LNCaP clone FGC (cell line): ENCODE measurements around the gene KAT6B.
"Not testable (repeated sequence)": the region's sequence is repeated elsewhere in the genome, so short reads cannot be mapped to it uniquely, and the experiment has no call there.

ENCODE experiments used
- DNase-seq: peaks from one replicate; pipeline ENCODE4 v3.0.0-alpha.2; 2011; ENCODE audit warnings: low read depth
- H3K4me3 ChIP-seq: 2 replicates; pipeline ENCODE4 v1.5.1; 2011; ENCODE audit warnings: mild to moderate bottlenecking, low read depth, low read length, control low read depth
- CTCF ChIP-seq: IDR thresholded peaks from 2 replicates; pipeline ENCODE4 v1.5.1; 2012; ENCODE audit warnings: mild to moderate bottlenecking; ENCODE audit not compliant: control insufficient read depth, insufficient read depth; ENCODE audit errors: extremely low read depth

Gene KAT6B

DNA sequence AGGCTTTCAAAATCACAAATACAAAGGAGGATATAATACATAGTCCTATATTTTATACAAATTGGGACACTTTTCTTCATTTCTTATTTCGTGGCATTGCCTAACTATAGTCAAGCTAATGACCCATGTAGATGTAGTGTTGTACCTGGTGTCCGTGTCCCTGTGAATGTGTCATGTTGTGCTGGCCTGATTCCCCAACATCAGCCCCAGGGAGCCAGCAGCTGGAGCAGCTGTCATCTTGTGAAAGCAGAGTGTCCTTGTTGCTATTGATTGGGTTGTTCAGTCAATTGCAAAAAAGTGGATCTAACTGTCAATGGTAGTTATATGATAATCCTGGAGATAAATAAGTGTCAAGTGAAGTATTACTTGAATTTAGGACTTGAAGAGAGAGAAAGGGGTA lies 86.3 kb downstream of the KAT6B start:
- no peak overlapping the region for H3K4me3 ChIP-seq
- TF ChIP-seq CTCF: no peak
- DNase-seq: no peak

DNA sequence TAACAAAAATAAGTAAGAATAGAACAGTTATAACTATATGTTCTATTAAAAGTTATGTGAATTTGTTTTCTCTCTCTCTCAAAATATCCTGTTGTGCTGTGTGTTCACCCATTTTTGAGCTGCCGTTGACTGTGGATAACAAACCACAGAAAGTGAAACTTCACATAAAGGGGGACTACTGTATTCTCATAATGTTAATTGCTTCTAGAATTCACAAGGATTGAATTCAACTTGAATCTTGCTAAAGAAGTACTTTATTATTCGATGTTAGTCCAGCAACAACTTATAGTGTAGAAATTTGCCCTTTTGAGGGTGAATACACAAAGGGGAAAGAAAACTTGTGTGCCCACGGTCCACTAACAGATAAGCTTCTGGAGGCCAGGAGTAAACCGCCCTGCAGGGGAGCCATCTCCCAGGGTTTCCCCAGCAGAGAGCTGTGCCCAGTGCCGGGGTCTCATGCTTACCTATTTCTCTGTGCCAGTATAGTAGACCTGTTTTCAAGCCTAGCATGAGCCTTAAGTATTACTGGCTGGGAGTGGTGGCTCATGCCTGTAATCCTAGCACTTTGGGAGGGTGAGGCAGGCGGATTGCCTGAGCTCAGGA lies 87.1 kb downstream of the KAT6B start:
- no peak for TF ChIP-seq CTCF
- DNase-seq: no peak
- H3K4me3 ChIP-seq: no peak overlapping the region

DNA sequence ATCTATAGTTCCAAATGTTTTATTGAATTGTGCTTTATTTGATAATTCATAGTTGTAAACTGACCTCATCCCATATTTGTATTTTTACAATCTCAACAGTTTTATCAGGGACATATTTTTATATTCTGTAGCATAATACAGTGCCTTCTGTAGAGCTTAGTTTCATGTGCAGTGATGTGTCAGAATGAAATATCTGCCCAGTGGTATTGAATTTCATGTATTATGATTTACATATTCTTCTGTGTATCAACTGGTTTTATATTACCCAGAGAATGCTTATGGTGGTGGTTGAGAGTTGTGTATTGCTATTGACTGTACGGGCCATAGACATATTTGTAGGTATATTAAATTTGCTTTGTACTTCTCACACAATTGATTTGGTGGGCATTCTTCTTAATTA lies 89.9 kb downstream of the KAT6B start:
- DNase-seq: no peak
- no peak overlapping the region for H3K4me3 ChIP-seq
- no peak for TF ChIP-seq CTCF

DNA sequence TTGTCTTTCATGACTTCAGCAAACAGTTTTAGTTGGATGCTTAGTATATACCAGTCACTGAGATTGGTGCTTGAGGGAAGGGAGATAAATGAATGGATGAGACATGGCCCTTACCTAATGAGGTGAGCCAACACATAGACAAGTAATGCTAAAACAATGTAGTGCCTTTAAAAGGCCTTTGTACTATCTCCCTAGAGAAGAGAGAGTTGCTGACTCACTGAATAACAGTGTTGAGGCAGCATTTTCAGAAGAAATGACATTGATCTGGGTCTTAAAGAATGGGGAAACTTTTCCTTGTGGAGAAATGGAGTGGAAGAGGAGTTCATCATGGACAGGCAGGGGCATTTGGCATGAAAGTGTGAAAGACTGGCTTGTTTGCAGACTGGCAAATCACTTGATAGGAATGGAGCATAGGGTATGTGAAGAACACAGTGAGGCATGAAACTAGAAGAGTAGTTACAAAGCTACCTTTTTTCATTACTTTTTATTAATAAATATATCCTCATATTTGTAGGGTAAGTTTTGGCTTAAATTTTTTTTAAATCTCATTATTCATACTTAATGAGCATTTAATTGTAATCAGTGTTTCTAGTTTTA lies 91.2 kb downstream of the KAT6B start:
- H3K4me3 ChIP-seq: no peak overlapping the region
- no peak for DNase-seq
- TF ChIP-seq CTCF: no peak

DNA sequence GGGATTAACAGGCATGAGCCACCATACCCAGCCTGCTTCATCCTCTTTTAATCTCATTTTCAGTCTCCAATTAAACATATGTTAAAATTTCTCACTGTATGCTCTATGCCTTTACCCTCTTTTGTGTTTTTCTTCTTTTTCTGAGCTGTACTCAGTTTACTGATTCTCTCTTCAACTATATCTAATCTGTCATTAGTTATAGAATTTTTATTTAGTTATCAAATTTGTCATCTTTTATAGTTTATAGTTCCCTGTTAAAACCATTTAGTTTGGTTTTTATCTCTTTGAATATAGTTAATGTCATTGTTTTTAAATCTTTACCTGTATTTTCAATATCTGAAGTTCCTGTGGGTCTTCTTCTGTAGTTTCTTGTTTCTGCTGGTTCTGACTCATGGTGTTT lies 93.3 kb downstream of the KAT6B start:
- TF ChIP-seq CTCF: no peak
- H3K4me3 ChIP-seq: no peak overlapping the region
- DNase-seq: no peak

- DNase-seq, H3K4me3 ChIP-seq: not testable (repeated sequence)
These were observed 94.7 kb downstream of the KAT6B start for GRCh38 chr10:74921070-74921469.

DNA sequence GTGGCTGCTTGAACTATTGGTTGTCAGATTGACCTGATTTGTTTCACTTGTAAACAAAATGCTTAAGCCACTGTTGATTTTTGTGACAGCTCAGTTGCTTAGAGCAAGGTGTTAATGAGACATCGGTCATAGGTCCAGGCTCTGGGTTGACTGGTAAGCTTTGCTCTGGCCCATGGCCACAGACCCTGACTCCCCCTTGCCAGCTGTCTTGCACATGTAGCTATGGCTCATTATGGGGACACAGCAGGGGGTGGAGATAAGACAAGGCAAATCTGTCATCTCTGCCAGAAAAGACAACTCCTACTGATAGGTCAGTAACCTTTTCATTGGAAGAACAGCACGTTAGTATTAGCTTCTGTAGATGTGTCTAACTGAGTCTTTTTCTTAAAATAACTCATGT lies 95.3 kb downstream of the KAT6B start:
- H3K4me3 ChIP-seq: no peak overlapping the region
- DNase-seq: no peak
- TF ChIP-seq CTCF: no peak
